T-helper 9 cell (primary cell): ENCODE data around the gene DNAJB12.

ENCODE experiments used
- DNase-seq: peaks from one replicate; pipeline ENCODE4 v3.0.0-alpha.2; 2020

The DNAJB12 gene

DNA sequence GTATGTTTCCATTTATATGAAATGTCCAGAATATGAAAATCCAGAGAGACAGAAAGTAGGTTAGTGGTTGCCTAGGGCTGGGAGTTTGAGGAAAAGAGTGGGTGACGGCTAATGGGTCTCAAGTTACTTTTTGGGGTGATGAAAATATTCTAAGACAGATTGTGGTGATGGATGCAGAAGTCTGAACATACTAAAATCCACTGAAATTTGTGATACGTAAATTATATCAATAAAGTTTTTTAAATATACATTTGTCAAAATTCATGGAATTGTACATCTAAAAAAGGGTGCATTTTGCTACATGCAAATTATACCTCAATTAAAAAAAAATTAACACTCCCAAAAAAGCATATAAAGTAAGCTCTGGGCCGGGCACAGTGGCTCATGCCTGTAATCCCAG is 71.6 kb downstream of the DNAJB12 start:
- DNase-seq: no peak
